SKM-1 (cell line): Measurements from ENCODE around the gene LRRN2.

Experiments
- DNase-seq: peaks from one replicate; lab custom pipeline; 2025; ENCODE audit not compliant: unreplicated experiment; lab: John Stamatoyannopoulos, UW

LRRN2 gene

DNA sequence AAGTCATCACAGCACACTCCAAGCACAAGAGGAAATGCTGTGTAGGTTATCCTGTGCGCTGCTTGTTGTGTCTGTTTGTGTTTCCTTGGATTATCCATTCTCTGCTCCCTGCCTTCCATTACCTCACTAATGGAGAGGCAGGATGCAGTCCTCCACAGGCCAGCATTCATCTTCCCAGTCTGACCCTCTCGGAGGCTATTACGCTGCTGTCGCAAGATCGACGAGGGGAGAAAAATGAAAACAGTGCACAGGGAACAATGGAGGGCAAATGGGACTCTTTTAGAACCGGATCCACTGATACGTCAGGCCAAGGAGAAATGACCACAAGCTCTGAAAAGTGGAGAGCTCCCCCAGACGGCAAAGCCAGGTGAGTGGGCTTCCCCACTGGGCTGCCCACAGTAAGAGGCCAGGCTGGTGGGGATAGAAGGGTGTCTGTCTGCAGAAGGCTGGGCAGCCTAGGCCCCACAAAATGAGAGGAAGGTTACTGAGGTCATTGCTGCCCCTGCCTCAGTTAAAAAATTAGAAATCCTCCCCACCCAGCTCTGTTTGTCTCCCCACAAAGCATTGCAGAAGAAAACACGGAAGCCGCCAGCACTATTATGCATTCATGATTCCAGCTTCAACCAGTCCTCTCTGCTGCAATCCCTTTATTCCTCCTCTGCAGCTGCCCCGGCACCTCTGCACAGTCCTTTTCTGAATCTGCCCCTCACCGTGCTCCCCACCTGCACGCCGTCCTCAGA is 21.7 kb downstream of the LRRN2 start:
- DNase-seq, result no peak

DNA sequence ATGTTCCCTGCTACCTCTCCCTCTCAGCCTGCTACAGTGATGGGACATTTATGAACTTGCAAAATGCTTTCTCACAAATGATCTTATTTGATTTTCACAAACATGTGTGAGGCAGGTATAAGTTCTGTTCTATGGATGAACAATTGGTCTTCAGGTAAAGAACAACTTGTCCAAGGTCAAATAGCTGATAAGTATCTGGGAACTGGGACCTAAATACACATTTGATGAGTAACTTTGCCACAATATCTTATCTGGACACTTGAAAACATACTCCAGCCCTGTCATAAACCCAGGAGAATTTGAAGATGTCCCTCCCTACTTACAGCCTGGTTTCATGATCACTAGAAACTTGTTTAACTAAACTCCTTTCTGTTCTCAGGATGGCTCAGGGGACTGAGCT is 23.0 kb downstream of the LRRN2 start:
- DNase-seq, result no peak

DNA sequence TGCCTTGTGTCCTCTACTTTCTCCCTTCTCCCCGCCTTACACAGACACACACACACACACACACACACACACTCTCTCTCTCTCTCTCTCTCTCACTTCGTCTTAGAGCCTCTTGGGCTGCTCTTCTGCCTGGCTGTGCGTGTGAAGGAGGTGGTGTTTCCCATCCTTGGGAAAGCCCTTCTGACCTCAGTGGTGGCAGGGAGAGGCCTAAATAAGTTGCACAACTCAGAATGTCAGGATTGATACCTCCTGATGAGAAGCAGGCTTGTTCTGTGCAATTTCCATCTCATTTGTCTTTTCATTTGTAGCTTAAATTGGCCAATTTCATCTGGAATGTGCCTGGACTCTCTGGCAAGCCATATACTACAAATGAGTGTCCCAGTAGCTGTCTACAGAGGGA is 25.0 kb downstream of the LRRN2 start:
- no peak for DNase-seq

- no peak for DNase-seq
These were observed 26.5 kb downstream of the LRRN2 start for GRCh38 chr1:204659056-204659455.

GRCh38 chr1:204658295-204658694 is 27.2 kb downstream of the LRRN2 start:
- no peak for DNase-seq

DNA sequence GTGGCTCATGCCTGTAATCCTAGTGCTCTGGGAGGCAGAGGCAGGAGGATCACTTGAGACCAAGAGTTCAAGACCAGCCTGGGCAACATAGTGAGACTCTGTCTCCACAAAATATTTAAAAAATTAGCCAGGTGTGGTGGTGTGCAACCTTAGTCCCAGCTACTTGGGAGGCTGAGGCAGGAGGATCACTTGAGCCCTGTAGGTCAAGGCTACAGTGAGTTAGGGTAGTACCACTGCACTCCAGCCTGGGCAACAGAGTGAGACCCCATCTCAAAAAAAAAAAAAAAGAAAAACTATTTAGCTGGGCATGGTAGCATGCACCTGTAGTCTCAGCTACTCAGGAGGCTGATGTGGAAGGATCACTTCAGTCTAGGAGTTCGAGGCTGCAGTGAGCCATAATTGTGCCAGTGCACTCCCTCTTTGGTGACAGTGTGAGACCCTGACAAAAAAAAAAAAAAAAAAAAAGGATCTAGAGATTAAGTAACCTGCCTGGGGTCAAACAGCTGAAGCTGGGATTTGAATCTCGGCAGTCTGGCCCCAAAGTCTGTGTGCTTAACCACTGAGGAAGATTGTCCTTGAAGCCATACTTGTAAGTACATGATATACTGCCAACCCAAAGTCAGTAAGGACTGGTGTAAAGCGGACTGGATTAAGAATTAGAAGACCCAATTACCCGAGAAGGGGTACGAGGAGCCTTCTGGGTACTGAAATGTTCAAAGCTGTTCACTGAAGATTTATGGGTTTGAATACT is 31.8 kb downstream of the LRRN2 start:
- no peak for DNase-seq

DNA sequence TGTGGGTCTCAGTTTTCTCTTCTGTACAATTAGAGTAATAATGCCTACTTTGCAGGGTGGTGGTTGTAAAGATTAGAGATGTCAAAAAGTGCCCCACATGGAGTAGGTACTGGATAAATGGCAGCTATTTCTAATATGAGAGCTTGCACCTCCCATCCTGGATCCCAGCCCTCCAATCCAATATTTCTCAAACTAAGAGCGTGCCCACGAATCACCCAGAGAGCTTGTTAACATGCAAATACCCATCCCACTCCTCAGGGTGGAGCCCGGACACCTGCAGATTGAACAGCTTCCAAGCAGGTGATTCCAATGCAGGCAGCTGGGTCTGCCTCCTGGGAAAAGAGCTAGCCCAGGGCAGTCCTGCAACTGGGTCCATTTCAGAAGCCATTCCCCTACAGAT is 33.0 kb downstream of the LRRN2 start:
- DNase-seq, result no peak

DNA sequence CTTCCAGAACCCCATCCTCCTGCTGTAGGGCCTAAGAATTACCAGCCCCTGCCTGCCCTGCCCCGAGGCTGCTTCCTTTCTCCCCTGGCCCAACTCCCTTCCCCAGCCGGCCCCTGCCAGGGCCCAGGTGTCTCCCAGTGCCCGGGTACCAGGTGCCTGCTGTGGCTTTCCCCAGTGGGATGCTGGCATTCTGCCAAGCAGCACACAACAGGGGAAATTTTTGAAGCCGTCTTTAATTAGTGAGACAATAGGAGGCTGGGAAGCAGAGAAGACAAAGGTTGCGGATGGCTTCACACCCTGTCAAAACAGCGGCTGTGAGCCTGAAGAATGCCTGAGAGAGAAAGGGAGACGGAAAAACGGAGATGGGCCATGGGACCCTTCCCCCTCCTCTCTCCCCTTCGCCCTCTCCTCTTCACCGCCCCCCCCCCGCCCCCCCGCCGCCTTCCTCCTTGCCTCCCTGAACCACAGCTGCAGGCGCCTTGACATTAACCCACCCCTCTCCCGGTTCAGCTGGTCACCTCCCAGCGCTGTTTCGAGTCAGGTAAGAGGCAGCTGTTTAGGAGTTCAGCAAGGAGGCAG is 33.6 kb downstream of the LRRN2 start:
- DNase-seq, result no peak

DNA sequence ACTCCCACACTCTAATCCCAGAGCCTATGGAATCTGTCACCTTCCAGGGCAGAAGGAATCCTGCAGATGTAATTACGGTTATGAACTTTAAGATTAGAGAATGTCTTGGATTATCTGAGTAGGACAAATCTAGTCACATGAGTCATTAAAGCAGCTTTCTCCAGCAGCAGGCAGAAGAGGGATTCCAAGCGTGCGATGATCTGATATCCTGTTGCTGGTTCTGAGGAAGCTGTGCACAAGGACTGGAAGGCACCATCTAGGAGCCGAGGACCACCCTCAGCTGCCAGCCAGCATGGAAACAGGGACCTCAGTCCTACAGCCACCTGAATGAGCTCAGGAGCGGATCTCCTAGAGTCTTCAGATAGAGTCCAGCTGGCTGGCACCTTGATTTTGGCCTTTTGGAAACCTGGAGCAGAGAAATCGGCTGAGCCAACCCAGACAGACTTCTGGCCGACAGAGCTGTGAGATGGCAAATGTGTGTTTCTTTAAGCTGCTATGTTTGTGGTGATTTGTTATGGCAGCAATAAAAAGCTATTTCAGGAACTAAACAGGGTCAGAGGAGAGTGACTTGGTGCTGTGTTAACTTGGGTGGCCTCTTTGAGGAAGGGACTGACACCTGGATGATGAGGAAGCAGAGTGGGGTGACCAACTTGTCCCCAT is 34.5 kb downstream of the LRRN2 start:
- no peak for DNase-seq

- DNase-seq, result no peak
These were observed 35.6 kb downstream of the LRRN2 start for GRCh38 chr1:204649721-204650521.

- DNase-seq, result no peak
These were observed 37.0 kb downstream of the LRRN2 start for GRCh38 chr1:204648576-204648975.

GRCh38 chr1:204647805-204648153 is 37.8 kb downstream of the LRRN2 start:
- no peak for DNase-seq

DNA sequence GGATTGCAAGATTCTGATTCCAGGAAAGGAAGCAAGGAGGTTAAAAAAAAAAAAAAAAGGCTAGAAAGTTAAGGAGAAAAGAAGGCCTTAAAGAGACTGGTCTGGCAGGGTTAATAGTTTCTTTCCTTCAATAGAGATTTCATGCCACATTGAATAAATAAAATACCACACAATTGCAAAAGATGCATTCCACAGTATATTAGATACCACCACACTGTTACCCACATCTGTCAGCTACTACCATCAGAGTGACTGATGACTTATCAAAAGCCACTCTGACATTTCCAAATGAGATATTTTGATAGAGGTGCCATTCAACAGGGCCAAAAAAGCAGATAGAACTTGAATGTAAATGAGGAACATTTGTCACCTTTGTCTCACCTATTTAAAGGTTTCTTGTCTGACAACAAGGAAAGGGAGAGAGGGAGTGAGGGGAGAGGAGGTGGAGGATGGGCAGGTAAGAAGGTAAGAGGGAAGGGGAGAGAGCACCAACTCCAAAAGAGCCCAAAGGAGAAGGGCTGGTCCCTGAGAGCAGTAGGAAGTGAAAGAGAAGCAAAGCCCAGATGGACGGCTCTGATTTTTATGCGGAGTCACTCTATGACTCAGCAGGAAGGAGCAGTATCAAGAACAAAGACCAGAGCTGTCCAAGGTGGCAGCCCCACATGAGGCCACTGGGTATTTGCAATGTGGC is 38.3 kb downstream of the LRRN2 start:
- DNase-seq, result peak; percentile 11

- no peak for DNase-seq
These were observed 39.9 kb downstream of the LRRN2 start for GRCh38 chr1:204645666-204646065.

DNA sequence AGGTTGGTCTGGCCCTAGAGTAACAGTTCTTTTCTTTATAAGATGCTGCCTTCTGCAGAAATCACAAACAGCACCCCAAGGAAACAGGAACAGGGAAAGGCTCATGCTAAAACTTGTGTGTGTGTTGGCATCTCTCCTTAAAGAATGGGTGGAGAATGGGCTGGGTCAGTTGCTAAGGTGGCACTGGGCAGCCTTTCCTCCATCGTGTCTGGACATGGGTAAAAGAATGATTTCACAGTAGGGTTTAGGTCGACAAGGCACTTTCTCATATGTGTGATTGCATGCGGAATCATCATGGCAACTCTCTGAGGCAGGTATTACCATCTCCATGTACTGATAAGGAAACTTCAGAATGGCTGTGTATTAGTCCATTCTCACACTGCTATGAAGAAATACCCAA is 40.3 kb downstream of the LRRN2 start:
- no peak for DNase-seq

DNA sequence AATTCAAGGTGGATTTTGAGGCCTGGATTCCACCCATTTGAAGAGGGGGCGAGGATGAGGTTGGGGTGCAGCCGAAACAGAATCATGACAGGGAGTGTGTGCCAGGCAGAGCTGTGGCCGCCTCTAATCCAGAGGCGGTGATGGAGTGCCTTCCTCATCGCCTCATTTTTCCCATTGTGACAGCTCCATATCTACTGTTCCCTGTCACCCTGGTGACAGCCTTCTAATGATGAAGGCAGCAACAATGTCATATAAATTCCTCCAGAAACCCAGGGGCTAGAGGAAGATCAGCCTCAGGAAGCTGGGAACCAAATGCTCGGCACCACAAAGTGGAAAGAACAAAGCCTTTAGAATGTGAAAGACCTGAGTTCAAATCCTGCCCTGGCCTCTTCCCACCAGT is 42.0 kb downstream of the LRRN2 start:
- no peak for DNase-seq

- no peak for DNase-seq
These were observed 43.6 kb downstream of the LRRN2 start for GRCh38 chr1:204641936-204642335.

- DNase-seq, result no peak
These were observed 44.1 kb downstream of the LRRN2 start for GRCh38 chr1:204641455-204641854.

DNA sequence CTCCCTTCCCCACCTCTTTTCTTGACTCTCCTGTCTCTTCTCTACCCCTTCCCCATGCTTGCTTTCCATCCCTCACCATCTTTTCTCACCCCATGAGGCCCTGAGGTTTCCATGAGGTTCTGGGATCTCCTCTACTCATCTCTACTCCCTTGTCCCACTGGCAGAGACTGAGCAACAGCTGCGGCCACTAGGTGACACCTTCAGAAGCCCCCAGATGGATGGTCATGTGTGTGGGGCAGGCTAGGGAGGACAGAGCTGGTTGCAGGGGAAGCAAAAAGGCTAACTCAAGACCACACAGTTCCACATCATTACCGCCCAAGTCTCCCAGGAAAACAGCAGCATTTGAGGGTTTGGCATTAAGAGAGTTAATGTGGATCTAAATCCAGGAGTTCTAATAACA is 45.0 kb downstream of the LRRN2 start:
- no peak for DNase-seq

DNA sequence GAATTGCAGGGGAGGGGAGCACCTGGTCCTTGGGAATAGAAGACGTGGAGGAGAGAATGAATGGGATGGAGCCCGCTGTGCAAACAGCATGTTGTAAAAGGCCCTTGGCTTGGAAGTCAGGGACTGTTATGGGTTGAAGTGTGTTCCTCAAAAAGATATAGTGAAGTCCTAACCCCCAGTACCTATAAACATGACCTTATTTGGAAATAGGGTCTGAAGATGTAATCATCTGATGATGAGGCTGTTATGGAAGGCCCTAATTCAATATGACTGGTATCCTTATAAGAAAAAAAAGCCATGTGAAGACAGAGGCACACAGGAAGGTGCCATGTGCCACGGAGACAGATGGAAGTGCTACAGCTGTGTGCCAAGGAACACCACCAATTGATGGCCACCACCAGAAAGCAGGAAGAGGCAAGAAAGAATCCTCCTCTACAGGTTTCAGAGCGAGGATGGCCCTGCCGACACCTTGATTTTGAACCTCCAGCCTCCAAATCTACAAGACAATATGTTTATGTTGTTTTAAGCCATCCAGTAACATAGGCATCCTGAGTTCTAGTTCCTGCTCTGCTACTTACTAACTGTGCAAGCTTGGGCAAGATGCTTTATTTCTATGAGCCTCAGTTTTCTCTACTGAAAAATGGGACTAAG is 51.2 kb downstream of the LRRN2 start:
- no peak for DNase-seq
